Cardiac muscle cell (in vitro differentiated cells and primary cell): ENCODE data around the gene GFAP. TPM values are rescaled to one million over a fixed set of nuclear protein-coding genes. Genes with fewer than 3 reads are reported as not detected.

Experiments
- DNase-seq, 2 donors: peaks; one replicate each; pipeline versions ENCODE4 v3.0.0 to v3.0.0-alpha.2; 2010 to 2017; ENCODE audit warnings: low read depth in 1 of 2, low spot score in 1 of 2
- H3K27ac ChIP-seq: fragments of 200-600 bp; sonication (generic); 2 replicates; pipeline ENCODE4 v1.5.1; 2016
- H3K27me3 ChIP-seq: fragments of 200-600 bp; sonication (generic); 2 replicates; pipeline ENCODE4 v1.6.0; 2016; ENCODE audit warnings: control low read depth
- H3K36me3 ChIP-seq: fragments of 200-600 bp; sonication (generic); 2 replicates; pipeline ENCODE4 v1.5.1; 2016; ENCODE audit warnings: control low read depth
- H3K4me1 ChIP-seq: fragments of 200-600 bp; sonication (generic); 2 replicates; pipeline ENCODE4 v1.8.1; 2017; ENCODE audit warnings: low read depth, mild to moderate bottlenecking, mixed run types
- H3K4me3 ChIP-seq: fragments of 200-600 bp; sonication (generic); 2 replicates; pipeline ENCODE4 v1.5.1; 2016; ENCODE audit warnings: mild to moderate bottlenecking
- H3K9me3 ChIP-seq: fragments of 200-600 bp; sonication (generic); 2 replicates; pipeline ENCODE4 v1.5.1; 2017; ENCODE audit warnings: low read depth, mild to moderate bottlenecking, control low read depth
- CTCF ChIP-seq: IDR thresholded peaks from 2 replicates; pipeline ENCODE4 v1.5.1; 2012; ENCODE audit warnings: low read depth, mild to moderate bottlenecking, low read length
- polyA plus RNA-seq: library from polyadenylated mRNA; unstranded; fragments of >200 nt; fragmentation: Nextera tagmentation; extraction: Ambion mirVana; gene quantifications from 2 replicates; pipeline ENCODE4 v1.2.1, GENCODE V29; 2016
- total RNA-seq: library from RNA; depleted of rRNA; stranded (reverse); fragments of >200 nt; gene quantifications from 2 replicates; pipeline ENCODE4 v1.2.3, GENCODE V29; 2016

The GFAP gene
- total and polyA plus RNA-seq, 2 experiments from 2014 or later: 3.5 to 7.0 TPM

- Histone ChIP-seq H3K9me3 (no peaks in the 10 kb centered on the region), H3K36me3 (no peaks in the 10 kb centered on the region), H3K27ac (peak overlapping the region; percentile 18), H3K4me3 (no peak overlapping the region), H3K27me3 (peaks cover 3% of the 10 kb centered on the region), H3K4me1 (peaks cover 5% of the 10 kb centered on the region)
- TF ChIP-seq CTCF: no peak
- DNase-seq: peak in 1 of 2 donors; percentile 61
These were observed 1.5 kb upstream of the GFAP start for GRCh38 chr17:44916781-44917241.

DNA sequence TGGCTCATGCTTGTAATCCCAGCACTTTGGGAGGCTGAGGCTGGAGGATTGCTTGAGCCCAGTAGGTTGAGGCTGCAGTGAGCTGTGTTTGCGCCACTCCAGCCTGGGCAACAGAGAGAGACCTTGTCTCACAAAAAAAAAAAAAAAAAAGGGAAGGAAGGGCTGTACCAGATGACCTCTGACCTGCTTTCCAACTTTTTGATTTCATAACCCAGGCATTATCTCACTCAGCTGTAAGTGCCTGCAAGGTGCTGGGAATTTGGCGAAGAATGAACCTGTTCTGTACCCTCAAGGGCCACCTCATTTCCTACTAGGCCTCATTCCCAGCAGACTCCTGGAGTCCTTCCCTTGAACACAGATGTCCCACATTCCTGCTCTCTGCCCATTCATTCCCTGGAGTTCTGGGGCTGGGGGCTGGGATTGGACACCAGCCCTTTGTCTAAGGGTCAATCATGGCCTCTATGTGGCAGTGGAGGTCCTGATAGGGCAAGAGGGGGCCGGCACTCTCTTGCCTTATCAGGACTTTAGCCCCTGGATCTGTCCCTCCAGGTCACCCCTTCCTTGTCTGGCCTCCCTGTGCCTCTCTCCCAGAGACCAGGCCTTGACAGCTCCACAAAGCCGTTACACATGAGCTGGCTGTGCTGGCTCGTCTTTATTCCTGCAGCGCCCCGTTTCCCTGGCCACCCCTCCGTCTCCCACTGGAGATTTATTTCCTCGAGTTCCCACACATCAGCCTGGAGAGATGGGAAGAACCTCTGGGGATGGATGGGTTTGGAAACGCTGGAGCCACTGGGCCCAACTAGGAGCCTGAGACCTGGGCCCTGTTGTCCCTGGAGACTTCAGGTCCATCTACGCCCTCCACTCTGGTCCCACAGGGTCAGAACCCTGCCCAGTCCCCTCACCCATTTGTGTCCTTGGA is 821 bp upstream of the GFAP start:
- H3K9me3 ChIP-seq: no peaks in the 10 kb centered on the region
- peak overlapping the region; percentile 18 for H3K27ac ChIP-seq
- peak in 1 of 2 donors; percentile 49 for DNase-seq
- no peak overlapping the region for H3K4me3 ChIP-seq
- TF ChIP-seq CTCF: no peak
- no peaks in the 10 kb centered on the region for H3K36me3 ChIP-seq
- peaks cover 10% of the 10 kb centered on the region for H3K4me1 ChIP-seq
- peaks cover 3% of the 10 kb centered on the region for H3K27me3 ChIP-seq

- Histone ChIP-seq H3K4me1 (peaks cover 17% of the 10 kb centered on the region), H3K27ac (no peak overlapping the region), H3K27me3 (peaks cover 3% of the 10 kb centered on the region), H3K4me3 (no peak overlapping the region), H3K36me3 (no peaks in the 10 kb centered on the region), H3K9me3 (no peaks in the 10 kb centered on the region)
- no peak for DNase-seq
- TF ChIP-seq CTCF: no peak
These were observed 515 bp downstream of the GFAP start for GRCh38 chr17:44914698-44915271.

- no peaks in the 10 kb centered on the region for H3K36me3 ChIP-seq
- no peak for TF ChIP-seq CTCF
These were observed 1.2 kb downstream of the GFAP start for GRCh38 chr17:44914148-44914547.

DNA sequence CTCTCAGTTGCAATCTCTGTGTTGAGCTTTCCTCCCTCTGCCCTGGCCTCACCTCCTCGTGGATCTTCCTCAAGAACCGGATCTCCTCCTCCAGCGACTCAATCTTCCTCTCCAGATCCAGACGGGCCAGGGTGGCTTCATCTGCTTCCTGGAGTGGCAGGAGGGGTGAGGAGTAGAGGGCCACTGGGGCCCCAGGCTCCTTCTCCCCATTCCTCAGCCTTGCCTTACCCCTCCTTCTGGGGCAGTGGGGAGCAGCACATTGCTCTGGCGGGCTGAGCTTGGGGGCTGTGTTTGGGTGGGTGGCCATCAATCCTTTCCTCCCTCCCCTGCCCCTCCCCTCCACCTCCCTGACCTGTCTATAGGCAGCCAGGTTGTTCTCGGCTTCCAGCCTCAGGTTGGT is 1.6 kb downstream of the GFAP start:
- no peaks in the 10 kb centered on the region for H3K36me3 ChIP-seq
- peaks cover 17% of the 10 kb centered on the region for H3K4me1 ChIP-seq
- H3K9me3 ChIP-seq: no peaks in the 10 kb centered on the region
- peaks cover 3% of the 10 kb centered on the region for H3K27me3 ChIP-seq
- H3K27ac ChIP-seq: no peak overlapping the region
- no peak for TF ChIP-seq CTCF
- DNase-seq: no peak
- H3K4me3 ChIP-seq: no peak overlapping the region

More at GRCh38 chr17:44914148-44914547, 1.2 kb downstream of the GFAP start:
- no peak for DNase-seq
- peaks cover 3% of the 10 kb centered on the region for H3K27me3 ChIP-seq
- no peaks in the 10 kb centered on the region for H3K9me3 ChIP-seq
- H3K4me3 ChIP-seq: no peak overlapping the region
- peaks cover 17% of the 10 kb centered on the region for H3K4me1 ChIP-seq
- H3K27ac ChIP-seq: no peak overlapping the region
